Measurements from ENCODE around the gene SULT1C4.

DNA sequence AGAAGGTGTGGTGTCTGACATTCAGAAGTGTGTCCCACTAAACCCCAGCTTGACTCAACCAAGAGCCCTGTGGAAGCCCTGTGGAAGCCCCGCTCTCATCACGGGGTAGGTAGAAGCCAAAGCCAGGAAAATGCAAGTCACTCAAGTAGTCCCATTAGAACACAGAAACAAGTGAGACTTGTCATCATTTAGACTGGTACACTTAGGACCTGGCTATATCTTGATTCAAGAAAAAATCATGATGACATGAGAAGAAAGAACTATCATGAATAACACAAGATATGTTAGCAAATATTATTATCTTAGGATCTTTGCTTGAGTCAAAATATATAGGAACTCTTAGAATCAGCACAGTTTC, 28.2 kb upstream of the SULT1C4 start:
- TF ChIP-seq MXI1 (conservative IDR thresholded peaks at IDR 0.05; ENCODE audit: poor library complexity, severe bottlenecking): no peak
- TF ChIP-seq CTCF (IDR thresholded peaks at IDR 0.05; ENCODE audit: poor library complexity, severe bottlenecking): no peak
- no peak for TF ChIP-seq EP300 (conservative IDR thresholded peaks at IDR 0.05; ENCODE audit: poor library complexity, severe bottlenecking)
- no peak for TF ChIP-seq POLR2AphosphoS5 (IDR thresholded peaks at IDR 0.05)

Measured in neural cell (in vitro differentiated cells).